Hepatic stellate cell (primary cell): ENCODE measurements around the gene AKAP6.
"Not testable (repeated sequence)": the region's sequence is repeated elsewhere in the genome, so short reads cannot be mapped to it uniquely, and the experiment has no call there.

Source experiments
- DNase-seq: peaks from one replicate; pipeline ENCODE4 v3.0.0; 2011; ENCODE audit warnings: low spot score

Gene AKAP6

DNA sequence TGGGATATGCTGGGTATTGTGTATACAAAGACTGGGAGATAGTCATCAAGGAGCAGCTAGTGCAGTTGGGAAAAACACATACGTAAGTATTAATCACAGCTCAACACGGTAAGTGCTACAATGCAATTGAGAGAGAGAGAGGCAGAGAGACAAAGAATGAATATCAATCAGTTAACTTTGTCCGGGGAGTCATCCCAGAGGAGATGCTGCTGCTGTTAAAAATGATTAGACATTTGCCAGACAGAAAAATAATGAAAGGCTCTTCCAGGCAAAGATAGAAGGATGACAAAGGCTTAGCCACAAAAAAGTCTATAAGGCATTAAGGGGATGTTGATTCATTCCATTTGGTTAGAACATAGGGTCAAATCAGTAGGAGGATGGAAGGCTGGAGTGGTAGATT is 45.1 kb downstream of the AKAP6 start:
- no peak for DNase-seq

DNA sequence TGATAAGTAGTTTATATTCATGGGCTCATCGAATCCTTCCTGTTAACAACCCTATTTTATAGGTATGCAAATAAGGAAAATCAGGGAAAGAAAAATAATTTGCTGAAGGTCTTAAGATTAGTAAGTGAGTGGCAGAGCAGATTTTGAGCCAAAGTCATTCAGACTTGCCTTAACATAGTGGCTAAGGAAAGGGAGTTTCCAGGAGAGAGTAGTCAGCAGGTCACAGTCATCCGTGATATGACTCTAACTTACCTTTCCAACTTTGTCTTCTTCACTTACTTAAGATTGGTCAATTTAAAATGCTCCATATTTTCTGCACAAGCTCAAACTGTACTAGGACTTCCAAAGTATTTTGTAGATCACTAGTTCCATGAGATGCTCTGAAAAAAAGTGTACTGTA is 46.6 kb downstream of the AKAP6 start:
- DNase-seq, result no peak

DNA sequence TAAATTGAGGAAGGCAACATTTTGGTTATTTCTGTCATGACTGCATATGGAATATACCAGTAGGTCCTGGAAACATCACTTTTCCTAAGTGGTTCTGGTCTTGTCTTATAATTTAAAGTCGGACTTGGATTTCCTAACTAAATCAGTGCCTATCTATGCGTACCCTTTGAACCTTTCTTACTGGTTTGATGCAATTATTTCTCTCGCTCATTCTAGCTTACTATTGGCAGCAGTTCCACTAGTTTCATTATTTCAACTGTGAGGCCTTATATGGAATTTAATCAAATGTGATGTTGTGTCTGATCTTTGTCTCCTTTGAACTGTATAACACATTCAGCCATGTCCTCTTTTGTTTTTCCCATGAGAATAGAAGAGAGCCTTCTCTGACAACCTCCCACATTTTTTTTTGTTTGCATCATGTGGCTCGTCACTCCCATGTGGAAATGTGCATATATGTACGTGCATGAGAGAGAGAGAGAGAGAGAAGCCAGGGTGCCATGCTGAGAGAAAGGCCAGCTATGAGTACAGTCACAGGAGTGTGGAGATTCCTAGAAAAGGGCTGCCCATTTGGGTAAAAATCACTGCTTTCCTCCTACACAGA is 48.0 kb downstream of the AKAP6 start:
- DNase-seq, result no peak

DNA sequence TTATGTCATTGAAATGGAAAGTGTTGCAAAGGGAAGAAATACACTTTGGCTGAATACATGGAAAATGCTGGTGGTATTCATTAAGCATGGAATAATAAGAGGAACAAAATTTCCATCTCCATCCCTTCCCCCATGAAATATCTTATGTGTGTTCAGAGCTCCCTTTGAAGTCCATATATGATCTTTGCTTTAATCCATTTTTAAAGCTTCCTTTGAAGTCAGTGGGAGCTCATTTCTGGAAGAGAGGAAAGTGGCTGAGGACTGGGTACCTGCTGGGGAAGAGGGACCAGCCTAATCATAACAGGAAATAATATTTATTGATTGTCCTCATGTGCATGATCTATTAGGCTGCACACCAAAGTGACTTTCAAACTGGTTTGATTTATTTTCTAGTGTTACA is 49.2 kb downstream of the AKAP6 start:
- no peak for DNase-seq

DNA sequence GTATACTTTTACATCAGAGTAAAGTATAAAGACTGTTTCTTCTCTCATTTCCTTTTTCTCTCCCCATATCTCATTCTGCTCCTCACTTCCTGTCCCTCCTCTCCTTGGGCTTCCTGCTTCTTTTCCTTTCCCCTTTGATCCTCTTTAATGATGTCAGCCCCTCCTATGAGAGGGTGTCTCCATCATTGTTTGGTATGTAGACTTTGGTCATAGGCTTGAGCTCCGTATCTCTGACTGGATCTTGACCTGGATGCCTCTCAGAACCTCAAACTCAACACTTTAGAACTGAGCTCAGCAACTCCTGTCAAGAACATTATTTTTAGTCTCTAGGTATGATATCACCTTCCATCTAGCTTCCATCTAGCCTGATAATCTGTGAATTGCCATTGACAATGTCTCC is 50.3 kb downstream of the AKAP6 start:
- no peak for DNase-seq

DNA sequence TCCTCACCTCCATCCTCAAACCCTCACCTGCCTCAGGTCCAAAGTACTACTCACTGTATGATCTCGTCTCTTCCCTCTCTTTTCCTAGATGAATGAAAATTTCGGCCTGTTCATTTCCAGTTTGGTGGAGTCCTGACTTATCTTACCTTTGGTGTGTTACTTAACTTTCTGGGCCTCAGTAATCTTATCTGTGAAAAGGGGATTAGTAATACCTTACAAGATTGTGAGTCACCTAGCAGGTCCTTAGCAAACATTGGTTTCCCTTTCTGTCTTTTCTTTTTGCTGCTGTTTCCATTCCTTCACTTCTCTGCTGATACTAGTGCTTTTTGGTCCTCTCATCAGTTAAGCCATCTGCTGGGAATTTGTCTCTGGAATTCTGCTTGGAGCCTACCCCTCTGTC is 52.8 kb downstream of the AKAP6 start:
- no peak for DNase-seq

DNA sequence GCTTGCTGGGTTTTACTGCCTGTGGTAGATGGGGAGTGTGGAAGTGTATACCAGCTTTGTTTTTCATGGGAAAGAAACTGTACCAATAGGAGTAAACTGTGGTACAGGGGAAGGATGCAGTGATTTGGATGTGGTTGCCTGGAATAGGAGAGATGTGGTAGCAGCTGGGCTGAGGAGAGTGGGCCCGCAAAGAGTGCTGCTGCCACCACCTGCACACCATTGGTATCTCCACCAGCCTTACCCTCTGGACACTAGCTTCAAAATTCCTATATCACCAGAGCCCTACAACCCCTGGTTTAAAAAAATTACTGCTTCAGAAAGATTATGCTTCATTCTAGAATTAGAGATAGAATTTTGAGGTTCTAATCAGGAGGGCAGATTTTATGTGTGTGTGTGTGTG is 53.6 kb downstream of the AKAP6 start:
- no peak for DNase-seq

DNA sequence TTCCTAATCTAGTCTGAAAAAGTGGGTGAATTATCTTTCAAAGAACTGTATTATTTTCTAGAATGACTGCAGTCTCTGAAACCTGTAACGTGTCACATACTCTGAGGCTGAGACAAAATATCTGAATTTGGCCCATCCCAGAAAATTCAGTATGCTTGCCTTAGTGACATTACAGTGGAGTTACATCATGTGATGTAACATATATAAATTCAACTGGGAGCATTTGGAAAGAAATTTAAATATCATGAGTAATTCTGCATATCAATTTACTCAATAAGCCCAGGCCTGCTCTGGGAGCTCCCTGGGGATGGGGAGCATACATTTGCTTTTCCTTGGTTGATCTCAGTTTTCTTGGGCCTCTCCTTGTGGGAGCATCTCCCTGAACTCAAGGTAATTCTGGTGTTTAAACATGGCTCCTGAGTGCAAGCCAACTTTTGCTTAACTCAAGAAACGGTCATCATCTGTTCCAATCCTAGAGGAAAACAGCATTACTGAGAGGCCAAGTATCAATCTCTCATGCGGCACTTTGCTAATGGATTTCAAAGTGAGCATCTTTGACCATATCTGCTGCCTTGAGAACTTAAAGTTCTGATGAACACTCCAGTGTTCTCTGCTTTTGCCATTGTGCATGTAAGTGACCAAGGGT is 54.4 kb downstream of the AKAP6 start:
- no peak for DNase-seq

DNA sequence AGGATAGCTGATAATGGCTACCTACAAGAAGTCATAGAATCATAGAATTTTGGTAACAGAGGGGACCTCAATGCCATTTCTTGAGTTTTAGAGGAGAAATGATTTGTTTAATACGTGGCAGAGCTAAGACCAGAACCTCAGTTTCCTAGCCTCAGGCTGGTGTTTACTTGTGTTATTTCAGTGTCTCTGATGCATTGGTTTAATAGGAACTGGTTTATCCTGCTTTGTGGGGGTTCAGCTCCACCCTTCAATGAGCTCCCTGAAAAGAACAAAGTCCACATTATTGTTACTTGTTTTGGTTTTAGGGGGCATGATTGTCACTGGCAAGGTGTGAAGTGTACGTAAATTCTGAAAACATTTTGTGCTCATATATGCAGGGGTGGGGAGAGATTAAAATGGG is 55.4 kb downstream of the AKAP6 start:
- DNase-seq, result no peak

DNA sequence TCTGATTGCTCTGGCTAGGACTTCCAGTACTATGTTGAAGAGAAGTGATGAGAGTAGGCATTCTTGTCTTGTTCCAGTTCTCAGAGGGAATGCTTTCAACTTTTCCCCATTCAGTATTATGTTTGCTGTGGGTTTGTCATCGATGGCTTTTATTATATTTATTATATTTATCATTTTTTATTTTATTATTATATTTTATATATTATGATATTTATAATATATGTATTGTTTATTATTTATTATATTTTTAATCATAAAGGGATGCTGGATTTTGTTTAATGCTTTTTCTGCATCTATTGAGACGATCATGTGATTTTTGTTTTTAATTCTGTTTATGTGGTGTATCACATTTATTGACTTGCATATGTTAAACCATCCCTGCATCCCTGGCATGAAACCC is 58.2 kb downstream of the AKAP6 start:
- not testable (repeated sequence) for DNase-seq

DNA sequence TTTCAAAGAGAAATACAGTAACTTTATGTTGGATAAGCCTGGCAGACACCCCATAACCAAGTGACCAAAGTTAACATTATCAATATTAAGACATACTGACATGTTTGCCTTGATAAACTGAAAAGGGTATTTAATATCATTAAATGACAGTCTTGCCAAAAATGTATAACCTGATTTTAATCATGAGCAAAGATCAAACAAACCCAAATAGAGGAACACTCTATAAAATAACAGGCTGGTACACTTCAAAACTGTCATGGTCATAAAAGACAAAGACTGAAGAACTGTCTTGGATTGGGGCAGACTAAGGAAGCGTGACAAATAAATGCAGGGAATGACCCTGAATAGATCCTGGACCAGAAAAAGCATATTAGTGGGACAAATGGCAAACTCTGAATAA is 64.0 kb downstream of the AKAP6 start:
- DNase-seq, result no peak

DNA sequence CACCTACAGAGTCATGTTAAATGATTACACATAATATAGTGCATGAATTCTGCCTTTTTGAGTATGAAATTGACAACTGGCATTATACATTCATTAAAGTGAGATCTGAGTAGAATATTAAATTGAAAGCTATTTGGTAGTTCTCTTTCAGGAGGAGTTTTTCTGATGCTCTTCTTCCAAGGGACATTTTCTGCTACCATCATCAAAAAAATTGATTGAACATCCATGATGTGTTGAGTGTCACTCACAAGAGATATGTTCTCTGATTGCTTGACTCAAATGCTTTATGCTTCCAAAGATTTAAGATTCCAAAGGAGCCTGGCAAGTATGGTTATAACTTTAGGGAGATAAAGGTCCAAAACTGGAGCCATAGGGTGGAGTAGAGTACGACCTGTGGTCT is 64.9 kb downstream of the AKAP6 start:
- DNase-seq, result no peak

DNA sequence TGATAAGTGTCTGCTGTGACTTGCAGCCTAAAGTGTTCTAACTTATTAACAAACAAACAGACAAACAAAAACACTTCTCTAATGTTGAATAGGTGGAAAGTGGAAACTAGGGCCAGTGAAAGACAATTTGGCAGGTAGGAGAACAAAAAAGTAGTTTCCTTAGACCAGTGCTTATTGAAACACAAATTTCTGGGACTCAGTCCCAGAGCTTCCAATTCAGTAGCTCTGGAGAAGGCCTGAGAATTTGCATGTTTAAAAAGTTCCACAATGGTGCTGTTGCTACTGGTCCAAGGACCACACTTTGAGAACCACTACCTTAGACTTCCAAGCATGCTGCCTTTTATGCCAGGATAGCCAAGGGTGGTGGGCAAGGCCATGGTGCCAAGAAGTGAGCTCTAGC is 67.8 kb downstream of the AKAP6 start:
- no peak for DNase-seq

DNA sequence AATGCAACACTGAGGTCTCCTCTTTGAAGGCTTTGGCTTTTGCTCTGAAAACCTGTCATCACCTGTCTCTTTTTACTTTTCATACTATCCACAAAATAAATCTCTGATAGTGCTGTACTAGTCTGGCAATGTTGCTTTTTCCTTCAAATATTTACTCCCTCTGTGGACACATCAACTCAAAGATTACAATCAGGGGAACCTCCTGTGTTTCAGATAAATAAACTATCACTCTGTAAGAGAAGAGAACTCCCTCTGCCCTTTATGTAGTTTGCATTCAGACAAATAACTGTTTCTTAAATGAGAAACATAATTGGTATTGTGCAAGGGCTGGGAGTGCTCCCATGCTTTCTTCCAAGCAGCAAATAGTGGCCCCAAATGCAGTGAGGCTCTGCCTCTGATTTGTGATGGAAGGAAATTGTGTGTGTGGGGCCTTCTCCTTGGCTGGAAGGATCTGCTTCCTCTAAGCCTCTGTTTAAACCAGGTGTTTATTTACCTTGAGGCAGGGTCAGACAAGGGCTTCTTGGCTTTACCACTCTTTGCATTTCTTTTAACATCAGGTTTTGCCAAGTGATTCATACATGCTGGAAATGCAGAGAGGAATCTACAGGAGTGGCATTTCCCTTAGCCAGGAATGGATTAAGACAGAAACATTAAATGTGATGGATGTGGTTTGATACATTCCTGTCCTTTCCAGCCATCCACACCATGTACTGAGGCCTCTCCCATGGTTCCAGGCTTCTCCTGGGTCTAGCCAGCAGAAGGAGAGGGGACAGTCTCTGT is 69.0 kb downstream of the AKAP6 start:
- peak; percentile 10 for DNase-seq

DNA sequence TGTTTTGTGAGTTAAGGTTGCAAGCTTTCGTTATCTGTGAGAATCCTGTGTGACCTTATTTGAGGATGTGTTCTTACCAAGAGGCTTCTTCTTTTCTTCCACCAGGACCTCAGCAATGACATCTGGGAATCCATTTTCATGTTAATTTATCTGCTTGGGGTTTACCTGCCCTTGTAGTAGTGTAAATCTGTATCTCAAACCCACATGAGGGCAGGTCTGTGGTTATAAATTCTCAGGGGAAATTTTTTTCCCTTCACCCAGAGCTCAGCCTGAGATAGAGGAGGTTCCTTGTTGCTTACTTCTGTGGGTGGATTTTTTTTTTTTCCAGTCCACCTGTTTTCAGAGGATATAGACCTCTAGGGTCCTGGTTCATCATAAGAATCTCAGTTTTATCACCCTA is 70.8 kb downstream of the AKAP6 start:
- DNase-seq, result no peak

DNA sequence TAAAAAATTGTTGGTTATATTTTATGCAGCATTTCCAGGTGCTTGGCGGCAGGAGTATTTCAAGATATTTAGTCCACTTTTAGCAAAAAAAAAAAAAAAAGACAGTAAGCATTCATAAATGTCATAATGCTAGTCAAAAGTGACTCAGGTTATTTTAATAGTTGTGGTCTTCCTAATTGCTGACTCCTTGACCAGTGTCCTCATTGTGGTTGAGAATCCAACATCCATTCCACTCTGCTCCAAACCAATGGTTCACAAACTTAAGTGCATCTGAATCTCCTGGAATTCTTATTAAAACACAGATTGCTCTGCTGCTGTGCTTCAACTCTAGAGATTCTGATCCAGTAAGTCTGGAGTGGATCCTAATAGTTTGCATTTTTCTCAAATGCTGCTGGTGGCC is 71.4 kb downstream of the AKAP6 start:
- peak; percentile 7 for DNase-seq

DNA sequence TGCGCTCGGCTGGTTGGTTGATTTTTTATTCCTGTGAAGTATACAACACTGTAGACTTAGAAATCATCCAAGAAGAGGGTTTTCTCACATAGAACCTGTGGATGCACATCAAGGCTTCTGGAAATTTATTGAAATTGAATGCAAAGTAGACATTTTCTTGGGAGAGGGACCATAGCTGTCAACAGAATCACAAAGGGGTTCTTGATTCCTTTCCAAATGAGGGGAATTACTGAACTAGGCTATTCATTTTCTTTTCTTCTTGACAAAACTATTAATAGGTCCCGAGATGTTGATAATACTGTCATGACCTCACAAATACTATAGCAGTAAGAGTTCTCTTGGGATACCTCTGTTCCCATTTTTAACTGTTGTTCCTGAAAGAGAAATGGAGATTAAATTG is 73.9 kb downstream of the AKAP6 start:
- DNase-seq, result no peak

DNA sequence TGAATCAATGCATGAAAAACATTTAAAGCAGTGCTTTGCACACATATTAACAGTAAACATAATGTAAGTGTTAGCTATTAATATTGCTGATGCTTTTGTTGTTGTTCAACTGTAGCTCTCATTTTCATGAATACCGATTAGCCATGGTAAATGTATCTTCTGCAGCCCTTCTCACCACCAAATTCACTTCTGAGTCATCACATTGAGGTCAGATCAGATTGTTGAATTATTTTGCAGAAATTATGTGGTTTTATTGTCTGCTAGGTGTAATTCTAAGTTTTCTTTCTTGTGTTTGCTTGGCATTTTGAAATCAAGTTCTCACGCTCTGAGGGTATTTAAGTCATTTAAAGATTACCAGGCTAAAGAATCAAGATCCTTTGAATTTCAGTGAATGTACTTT is 74.6 kb downstream of the AKAP6 start:
- no peak for DNase-seq

DNA sequence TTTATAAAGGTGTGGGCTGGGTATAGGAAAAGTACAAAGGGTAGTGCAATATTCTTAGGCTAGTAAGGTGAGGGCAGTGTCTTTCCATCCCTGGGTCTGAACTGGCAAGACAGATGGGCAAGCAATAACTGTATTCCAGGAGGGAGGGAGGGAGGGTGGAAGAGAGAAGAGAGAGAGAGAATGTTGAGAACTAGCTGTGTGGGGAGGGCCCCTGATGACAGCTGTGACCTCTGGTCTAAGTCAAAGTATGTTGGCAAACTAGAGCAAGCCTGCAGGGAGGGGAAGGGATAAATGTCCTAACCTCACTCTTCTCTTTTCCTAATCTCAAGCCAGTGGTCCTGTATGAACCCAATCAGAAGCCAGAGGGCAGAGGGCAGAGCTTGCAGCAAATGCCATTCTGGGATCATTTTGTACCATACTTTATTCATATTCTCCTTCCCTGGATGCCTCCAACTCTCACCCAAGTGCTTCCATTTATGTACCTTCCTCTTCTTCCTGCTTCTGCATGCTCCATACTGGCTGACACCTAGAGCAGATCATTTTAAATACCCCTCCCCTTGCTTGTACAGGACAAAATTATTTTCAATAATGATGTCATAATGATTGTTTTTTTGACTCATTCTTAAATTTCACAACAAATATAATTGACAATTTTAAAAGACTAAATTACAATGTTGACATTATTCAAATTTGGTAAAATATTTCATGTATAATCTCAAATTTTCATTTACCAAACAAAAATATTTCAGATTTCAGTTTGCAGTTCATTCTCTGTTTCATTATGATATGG is 75.9 kb downstream of the AKAP6 start:
- DNase-seq, result no peak

DNA sequence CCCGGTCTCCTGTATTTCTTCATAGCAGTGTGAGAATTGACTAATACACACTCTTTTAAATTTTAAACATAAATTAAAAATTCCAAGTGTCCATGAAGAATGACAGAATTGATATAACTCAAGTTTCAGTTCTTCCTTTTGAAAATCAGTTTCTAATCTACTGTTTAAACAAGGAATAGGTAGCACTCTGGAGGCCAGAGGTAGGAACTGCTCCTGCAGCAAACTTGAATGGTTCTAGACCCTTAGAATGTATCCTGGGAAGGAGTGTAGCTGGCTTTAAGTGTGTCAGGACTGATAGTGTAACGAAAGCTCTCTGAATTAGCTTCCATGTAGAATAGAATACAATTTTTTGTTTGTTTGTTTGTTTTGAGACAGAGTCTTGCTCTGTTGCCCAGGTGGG is 76.8 kb downstream of the AKAP6 start:
- no peak for DNase-seq

DNA sequence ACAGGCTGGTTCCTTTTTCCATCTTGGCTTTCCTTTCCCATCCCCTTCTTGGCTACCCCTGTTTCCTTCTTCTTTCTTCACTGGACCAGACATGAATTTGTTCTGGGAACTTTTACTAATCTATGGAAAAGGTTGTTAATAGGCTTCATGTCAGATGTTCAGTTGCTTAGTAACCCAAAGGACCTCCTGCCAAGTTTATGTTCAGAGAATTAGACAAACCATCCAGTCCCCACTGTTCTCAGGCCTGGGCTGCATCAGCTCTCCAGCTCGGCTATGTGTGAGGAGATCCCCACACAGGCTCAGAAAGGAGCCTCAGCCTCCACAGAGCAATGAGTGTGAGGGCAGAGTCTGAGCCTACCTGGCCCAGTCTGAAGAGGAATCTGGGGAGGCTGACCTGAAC is 78.0 kb downstream of the AKAP6 start:
- DNase-seq, result no peak

DNA sequence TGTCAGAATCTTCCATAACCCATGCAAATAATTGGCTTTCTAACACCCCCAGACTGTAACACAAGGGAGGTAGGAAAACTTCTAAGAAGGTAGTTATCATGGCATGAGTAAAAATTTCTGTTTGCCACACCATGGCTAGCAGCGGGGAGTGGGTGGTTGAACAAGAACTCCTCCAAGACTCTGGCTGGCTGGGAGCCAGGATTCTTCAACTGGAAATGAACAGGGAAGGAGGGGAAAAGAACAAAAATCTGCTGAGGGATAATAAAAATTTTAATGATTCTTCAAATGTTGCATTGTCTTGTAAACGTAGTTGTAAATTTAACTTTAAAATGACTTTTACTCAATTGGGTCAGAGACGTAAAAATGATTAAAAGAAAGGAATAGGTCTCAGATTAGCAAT is 78.9 kb downstream of the AKAP6 start:
- no peak for DNase-seq

DNA sequence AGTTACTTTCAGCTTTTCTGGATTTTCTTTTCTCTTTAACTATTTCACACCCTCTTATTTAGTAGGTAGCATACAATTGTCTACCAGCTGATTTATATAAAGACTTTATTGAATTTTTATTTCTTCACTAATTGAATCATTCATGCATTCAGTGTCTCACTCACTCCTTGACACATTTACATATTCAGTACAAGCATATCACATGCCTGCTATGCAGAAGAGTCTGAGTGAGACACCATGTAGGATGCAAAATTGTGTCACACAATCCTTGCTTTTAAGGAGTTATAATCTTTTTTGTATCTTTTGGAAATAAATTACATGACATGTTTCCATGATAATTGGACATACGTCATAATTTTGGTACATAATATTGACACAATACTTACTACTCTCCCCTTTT is 83.0 kb downstream of the AKAP6 start:
- DNase-seq, result no peak
